ENCODE data around the gene SLC38A8. TPM values are rescaled to one million over a fixed set of nuclear protein-coding genes. Genes with fewer than 3 reads are reported as not detected.

SLC38A8 gene
- total RNA-seq, 1 donor, result not detected

- Histone ChIP-seq H2AFZ (ENCODE audit: low read length) (no peak overlapping the region), H3K4me2 (ENCODE audit: insufficient read depth, low read length) (no peak overlapping the region), H3K36me3 (ENCODE audit: insufficient read depth, low read length) (no peaks in the 10 kb centered on the region), H3K9me3 (ENCODE audit: low read depth, low read length) (no peaks in the 10 kb centered on the region), H3K79me2 (ENCODE audit: insufficient read depth, low read length) (no peaks in the 10 kb centered on the region), H3K4me3 (ENCODE audit: insufficient read depth, low read length) (no peak overlapping the region), H3K27me3 (ENCODE audit: insufficient read depth, low read length) (peaks cover 6% of the 10 kb centered on the region), H3K27ac (ENCODE audit: low read depth, low read length) (no peak overlapping the region), H4K20me1 (ENCODE audit: insufficient read depth, low read length) (no peaks in the 10 kb centered on the region), H3K4me1 (ENCODE audit: insufficient read depth, low read length) (peaks cover 7% of the 10 kb centered on the region)
- TF ChIP-seq CTCF (IDR thresholded peaks at IDR 0.05; ENCODE audit: extremely low read depth, low read depth, low read length), result no peak
- peak; percentile 29 for DNase-seq (ENCODE audit: insufficient read length, low spot score, missing footprints)
Observed at GRCh38 chr16:84026606-84027005, 16.0 kb downstream of the SLC38A8 start.

GRCh38 chr16:84024854-84025253, 17.7 kb downstream of the SLC38A8 start:
- Histone ChIP-seq H3K9me3 (ENCODE audit: low read depth, low read length) (no peaks in the 10 kb centered on the region), H3K36me3 (ENCODE audit: insufficient read depth, low read length) (no peaks in the 10 kb centered on the region), H3K4me1 (ENCODE audit: insufficient read depth, low read length) (peaks cover 7% of the 10 kb centered on the region), H4K20me1 (ENCODE audit: insufficient read depth, low read length) (no peaks in the 10 kb centered on the region), H3K79me2 (ENCODE audit: insufficient read depth, low read length) (no peaks in the 10 kb centered on the region), H3K27me3 (ENCODE audit: insufficient read depth, low read length) (no peaks in the 10 kb centered on the region), H3K4me2 (ENCODE audit: insufficient read depth, low read length) (peak overlapping the region; percentile 13), H2AFZ (ENCODE audit: low read length) (no peak overlapping the region), H3K27ac (ENCODE audit: low read depth, low read length) (no peak overlapping the region), H3K4me3 (ENCODE audit: insufficient read depth, low read length) (no peak overlapping the region)
- TF ChIP-seq CTCF (IDR thresholded peaks at IDR 0.05; ENCODE audit: extremely low read depth, low read depth, low read length), result no peak
- DNase-seq (ENCODE audit: insufficient read length, low spot score, missing footprints), result peak; percentile 96

GRCh38 chr16:84022644-84023043, 20.0 kb downstream of the SLC38A8 start:
- Histone ChIP-seq H3K36me3 (ENCODE audit: insufficient read depth, low read length) (no peaks in the 10 kb centered on the region), H2AFZ (ENCODE audit: low read length) (no peak overlapping the region), H3K27me3 (ENCODE audit: insufficient read depth, low read length) (no peaks in the 10 kb centered on the region), H4K20me1 (ENCODE audit: insufficient read depth, low read length) (no peaks in the 10 kb centered on the region), H3K27ac (ENCODE audit: low read depth, low read length) (no peak overlapping the region), H3K4me3 (ENCODE audit: insufficient read depth, low read length) (no peak overlapping the region), H3K79me2 (ENCODE audit: insufficient read depth, low read length) (no peaks in the 10 kb centered on the region), H3K4me2 (ENCODE audit: insufficient read depth, low read length) (no peak overlapping the region), H3K9me3 (ENCODE audit: low read depth, low read length) (no peaks in the 10 kb centered on the region), H3K4me1 (ENCODE audit: insufficient read depth, low read length) (peaks cover 7% of the 10 kb centered on the region)
- no peak for TF ChIP-seq CTCF (IDR thresholded peaks at IDR 0.05; ENCODE audit: extremely low read depth, low read depth, low read length)
- no peak for DNase-seq (ENCODE audit: insufficient read length, low spot score, missing footprints)

GRCh38 chr16:84021488-84021887, 21.1 kb downstream of the SLC38A8 start:
- no peaks in the 10 kb centered on the region for H3K79me2 ChIP-seq (ENCODE audit: insufficient read depth, low read length)
- H3K9me3 ChIP-seq (ENCODE audit: low read depth, low read length), result no peaks in the 10 kb centered on the region
- no peak overlapping the region for H3K4me2 ChIP-seq (ENCODE audit: insufficient read depth, low read length)
- no peak overlapping the region for H3K4me3 ChIP-seq (ENCODE audit: insufficient read depth, low read length)
- H3K27ac ChIP-seq (ENCODE audit: low read depth, low read length), result no peak overlapping the region
- H2AFZ ChIP-seq (ENCODE audit: low read length), result no peak overlapping the region
- no peak for TF ChIP-seq CTCF (IDR thresholded peaks at IDR 0.05; ENCODE audit: extremely low read depth, low read depth, low read length)
- H3K4me1 ChIP-seq (ENCODE audit: insufficient read depth, low read length), result peaks cover 7% of the 10 kb centered on the region
- no peaks in the 10 kb centered on the region for H4K20me1 ChIP-seq (ENCODE audit: insufficient read depth, low read length)
- no peaks in the 10 kb centered on the region for H3K27me3 ChIP-seq (ENCODE audit: insufficient read depth, low read length)
- DNase-seq (ENCODE audit: insufficient read length, low spot score, missing footprints), result no peak
- no peaks in the 10 kb centered on the region for H3K36me3 ChIP-seq (ENCODE audit: insufficient read depth, low read length)

All from osteoblast (primary cell).